Measurements from ENCODE around the gene DENND10.

The DENND10 gene

GRCh38 chr10:119113751-119114732 lies 10.1 kb downstream of the DENND10 start:
- TF ChIP-seq CTCF (IDR thresholded peaks at IDR 0.05; ENCODE audit: low read depth, low read length) = no peak
- H3K4me3 ChIP-seq (ENCODE audit: low read depth, low read length) = no peak overlapping the region

DNA sequence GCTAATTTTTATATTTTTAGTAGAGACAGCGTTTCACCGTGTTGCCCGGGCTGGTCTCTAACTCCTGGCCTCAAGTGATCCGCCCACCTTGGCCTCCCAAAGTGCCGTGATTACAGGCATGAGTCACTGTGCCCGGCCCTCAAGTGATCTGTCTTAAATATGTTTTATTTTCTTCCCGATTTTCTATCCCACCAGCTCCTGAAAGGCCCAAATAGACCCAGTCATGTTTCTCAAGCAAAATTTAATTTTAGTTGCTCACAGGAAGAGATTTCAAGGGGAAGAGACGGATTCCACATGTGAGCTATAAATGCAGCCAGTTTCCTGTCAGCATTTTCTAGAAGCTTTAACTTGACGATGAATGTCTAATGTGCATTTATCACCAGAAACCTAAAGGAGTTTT lies 12.0 kb downstream of the DENND10 start:
- no peak for TF ChIP-seq CTCF (IDR thresholded peaks at IDR 0.05; ENCODE audit: low read depth, low read length)
- H3K4me3 ChIP-seq (ENCODE audit: low read depth, low read length) = no peak overlapping the region

- no peak overlapping the region for H3K4me3 ChIP-seq (ENCODE audit: low read depth, low read length)
- no peak for TF ChIP-seq CTCF (IDR thresholded peaks at IDR 0.05; ENCODE audit: low read depth, low read length)
These were observed 12.5 kb downstream of the DENND10 start for GRCh38 chr10:119116326-119116951.

- no peak overlapping the region for H3K4me3 ChIP-seq (ENCODE audit: low read depth, low read length)
- TF ChIP-seq CTCF (IDR thresholded peaks at IDR 0.05; ENCODE audit: low read depth, low read length) = no peak
These were observed 14.3 kb downstream of the DENND10 start for GRCh38 chr10:119118231-119118630.

GRCh38 chr10:119119400-119119799 lies 15.5 kb downstream of the DENND10 start:
- no peak for TF ChIP-seq CTCF (IDR thresholded peaks at IDR 0.05; ENCODE audit: low read depth, low read length)
- H3K4me3 ChIP-seq (ENCODE audit: low read depth, low read length) = no peak overlapping the region

GRCh38 chr10:119120413-119120867 lies 16.5 kb downstream of the DENND10 start:
- H3K4me3 ChIP-seq (ENCODE audit: low read depth, low read length) = no peak overlapping the region
- TF ChIP-seq CTCF (IDR thresholded peaks at IDR 0.05; ENCODE audit: low read depth, low read length) = no peak

DNA sequence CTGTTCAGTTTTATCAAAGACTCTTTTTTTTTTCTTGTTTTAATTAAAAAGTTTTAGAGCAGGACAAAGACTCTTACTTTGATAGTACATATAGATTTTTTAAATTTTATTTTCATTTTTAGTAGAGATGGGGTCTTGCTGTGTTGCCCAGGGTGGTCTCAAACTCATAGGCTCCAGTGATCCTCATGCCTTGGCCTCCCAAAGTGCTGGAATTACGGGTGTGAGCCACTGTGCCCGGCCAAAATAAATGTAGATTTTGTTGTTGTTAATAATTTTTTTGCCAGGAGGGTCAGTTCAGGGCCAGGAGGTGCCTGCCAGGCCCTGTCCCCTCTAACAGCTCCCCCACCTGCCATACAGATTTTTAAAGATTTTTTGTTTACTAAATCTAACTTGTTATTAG lies 17.0 kb downstream of the DENND10 start:
- H3K4me3 ChIP-seq (ENCODE audit: low read depth, low read length) = no peak overlapping the region
- TF ChIP-seq CTCF (IDR thresholded peaks at IDR 0.05; ENCODE audit: low read depth, low read length) = no peak
